HG02870 (cell line): ENCODE results near the gene CEP290.
"Not testable (repeated sequence)": the region's sequence is repeated elsewhere in the genome, so short reads cannot be mapped to it uniquely, and the experiment has no call there.

ENCODE experiments used
- ATAC-seq: cut with Tn5 transposase; IDR thresholded peaks from one replicate; pipeline ENCODE4 v1.9.1; 2021; ENCODE audit warnings: mild to moderate bottlenecking, moderate library complexity; ENCODE audit not compliant: unreplicated experiment

The CEP290 gene

DNA sequence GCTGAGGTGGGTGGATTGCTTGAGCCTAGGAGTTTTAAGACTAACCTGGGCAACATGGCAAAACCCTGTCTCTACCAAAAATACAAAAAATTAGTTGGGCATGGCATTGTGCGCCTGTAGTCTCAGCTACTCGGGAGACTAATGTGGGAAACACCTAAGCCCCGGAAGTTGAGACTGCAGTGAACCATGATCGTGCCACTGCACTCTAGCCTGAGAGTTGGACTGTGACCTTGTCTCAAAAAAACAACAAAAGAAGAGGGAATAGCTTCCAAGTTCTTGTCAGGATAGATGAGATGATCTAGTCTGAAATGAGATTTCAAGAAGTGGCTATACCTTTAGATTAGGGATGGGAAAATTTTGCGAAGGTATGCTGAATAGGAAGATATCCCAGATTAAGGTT lies 97.9 kb downstream of the CEP290 start:
- ATAC-seq, result no peak

DNA sequence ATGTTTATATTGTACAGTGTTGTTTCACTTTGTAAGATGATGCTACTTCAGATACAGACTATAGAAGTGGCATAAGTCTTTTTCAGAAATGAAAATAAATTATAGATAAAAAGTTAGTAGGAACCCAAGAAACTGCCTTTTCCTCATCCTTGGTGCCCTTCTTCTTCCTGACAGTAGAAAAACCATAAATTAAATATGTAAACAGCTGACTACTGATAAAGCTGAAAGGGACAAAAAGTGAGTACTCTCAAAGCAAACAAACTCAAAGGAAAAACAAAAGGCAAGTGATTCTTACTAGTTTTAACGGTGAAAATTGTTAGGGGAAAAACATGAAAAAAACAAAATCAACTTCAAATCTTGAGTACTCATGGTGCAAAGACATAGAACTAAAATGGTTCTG lies 104.1 kb downstream of the CEP290 start:
- no peak for ATAC-seq

DNA sequence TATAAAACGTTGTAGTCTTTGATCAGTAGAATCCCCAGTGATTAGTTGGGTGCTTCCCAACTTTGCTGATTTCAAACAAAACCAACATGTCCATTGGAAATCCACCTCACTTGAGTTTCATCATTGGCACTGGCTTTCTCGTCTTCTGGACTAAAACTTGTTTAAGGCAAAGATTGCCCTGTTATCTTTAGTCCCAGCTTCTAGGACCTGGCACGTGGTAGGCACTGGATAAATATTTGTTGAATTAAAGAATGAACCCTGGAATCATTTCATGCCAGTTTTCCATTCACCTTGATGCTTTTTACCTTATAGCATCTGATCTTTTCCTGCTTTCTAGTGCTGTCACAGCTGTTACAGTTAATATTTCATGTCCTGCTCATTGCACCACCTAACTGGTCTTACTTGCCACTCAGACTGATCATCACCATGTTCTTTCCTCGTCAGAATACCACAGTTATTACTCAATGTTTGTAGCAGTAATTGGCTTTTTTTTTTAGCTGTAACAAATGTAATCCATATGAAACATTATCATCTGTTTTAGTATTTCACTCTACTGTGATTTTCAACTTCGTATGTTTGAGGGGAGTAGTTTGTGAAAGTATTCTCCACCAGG lies 105.4 kb downstream of the CEP290 start:
- ATAC-seq, result no peak

DNA sequence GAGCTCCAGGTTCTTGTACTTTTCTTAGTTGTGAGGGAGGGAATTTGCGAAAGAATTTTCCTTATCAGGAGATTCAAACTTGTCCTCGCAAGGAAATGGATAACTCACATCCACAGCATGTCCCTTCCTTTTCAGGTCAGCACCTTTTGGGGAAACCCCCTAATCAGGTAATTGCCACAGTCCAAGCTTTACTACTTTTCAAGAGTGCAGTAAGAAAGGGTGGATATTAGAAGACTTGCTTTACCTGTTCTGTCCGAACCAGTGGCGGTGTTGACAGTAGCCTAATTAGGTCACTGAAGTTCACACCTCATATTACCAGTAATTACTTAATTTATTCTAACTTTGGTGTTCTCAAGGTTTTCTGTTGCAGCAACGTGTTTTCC lies 106.0 kb downstream of the CEP290 start:
- peak; percentile 22 for ATAC-seq

DNA sequence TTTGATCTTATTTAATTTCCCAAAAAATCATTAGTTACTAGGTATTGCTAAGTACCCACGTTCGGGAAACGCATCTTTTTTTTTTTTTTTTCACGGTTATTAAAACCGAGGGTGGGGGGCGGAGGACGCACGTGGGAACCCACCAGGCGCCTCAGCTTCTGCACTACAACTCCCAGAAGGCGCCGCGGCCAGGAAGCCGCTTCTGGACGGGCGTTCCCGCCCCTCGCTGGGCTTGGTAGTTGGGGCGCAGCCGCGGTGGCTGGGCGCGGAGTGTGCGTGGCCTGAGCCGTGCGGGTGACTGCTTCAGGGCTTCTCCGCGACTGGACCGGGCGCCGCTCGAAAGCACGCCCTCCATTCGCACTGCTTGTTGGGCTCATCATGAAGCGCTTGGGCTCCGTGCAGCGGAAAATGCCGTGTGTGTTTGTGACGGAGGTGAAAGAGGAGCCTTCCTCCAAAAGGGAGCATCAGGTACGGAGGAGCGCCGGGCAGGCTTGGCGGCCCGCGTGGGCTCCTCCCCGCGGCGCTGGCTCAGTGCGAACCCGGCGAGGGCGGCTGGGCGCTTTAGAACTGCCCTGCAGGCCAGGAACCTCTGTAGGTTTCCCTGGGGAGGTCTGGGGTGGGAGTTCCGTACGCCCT lies 106.5 kb downstream of the CEP290 start:
- peak; percentile 100 for ATAC-seq

DNA sequence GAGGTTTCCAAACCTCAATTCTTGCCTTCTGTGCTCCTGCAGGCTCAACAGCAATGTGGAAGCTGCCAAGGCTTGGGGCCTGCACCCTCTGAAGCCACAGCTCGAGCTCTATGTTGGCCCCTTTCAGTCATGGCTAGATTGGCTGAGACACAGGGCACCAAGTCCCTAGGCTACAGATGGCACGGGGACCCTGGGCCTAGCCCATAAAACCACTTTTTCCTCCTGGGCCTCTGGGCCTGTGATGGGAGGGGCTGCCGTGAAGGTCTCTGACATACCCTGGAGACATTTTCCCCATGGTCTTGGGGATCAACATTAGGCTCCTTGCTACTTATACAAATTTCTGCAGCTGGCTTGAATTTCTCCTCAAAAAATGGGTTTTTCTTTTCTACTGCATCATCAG lies 110.7 kb downstream of the CEP290 start:
- ATAC-seq, result not testable (repeated sequence)

DNA sequence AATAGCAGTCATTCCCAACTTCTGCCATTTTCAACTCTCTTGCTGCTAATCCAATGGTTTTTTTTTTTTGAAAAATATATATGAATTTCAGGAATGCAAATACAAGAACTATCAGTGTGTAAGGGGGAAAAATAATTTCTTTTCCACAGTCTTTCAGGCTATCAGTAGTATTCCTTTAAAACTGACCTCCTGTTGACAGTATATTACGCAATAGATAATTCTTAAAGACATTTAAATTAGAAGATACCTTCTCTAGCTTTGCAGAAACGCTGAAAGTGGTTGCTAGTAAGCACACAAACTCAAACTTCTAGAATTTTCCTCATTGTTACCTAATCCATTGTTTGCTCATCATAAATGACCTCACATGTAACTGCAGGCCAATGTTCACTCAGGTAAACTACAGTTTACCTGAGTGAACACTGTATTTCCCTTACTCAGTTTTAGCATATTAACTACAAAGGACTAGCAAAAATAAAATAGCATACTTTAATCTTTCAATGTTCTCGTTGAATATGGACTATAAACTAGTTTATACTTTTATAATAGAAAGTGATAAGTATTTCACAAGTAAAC lies 112.7 kb downstream of the CEP290 start, which contains the start of gene C12orf50:
Gene C12orf50, minus strand, starts transcription at position 309 of the 573 bp plus-strand sequence. CDS start 2,439 bp downstream, outside the sequence.
- no peak for ATAC-seq

DNA sequence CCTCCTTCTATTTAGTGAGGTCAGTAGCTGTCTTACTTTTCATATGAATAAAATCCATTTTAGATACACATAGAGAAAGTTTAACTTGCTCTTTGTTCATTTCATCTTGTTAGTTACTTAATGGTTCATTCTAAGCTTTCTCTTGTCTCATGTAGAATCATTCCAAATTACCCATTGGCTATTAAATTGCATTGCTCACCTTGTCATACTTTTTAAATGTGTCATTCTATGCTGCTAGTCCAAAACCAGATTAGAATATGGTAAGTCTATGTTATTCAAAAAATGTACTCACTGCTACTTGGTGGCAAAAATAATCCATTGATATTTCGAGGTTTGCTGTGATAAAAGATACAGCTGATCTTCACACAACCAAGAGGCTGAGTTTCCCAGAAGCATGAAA lies 115.7 kb downstream of the CEP290 start:
- no peak for ATAC-seq

DNA sequence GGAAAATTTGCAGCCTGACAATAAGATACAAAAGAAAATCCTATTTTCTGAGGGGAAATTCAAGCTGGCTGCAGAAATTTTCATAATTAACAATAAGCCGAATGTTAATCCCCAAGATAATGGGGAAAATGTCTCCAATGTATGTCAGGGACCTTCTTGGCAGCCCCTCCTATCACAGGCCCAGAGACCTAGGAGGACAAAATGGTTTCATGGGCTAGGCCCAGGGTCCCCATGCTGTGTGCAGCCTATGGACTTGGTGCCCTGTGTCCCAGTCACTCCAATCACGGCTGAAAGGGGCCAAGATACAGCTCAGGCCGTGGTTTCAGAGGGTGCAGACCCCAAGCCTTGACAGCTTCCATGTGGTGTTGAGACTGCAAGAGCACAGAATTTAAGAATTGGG lies 123.9 kb downstream of the CEP290 start:
- no peak for ATAC-seq

DNA sequence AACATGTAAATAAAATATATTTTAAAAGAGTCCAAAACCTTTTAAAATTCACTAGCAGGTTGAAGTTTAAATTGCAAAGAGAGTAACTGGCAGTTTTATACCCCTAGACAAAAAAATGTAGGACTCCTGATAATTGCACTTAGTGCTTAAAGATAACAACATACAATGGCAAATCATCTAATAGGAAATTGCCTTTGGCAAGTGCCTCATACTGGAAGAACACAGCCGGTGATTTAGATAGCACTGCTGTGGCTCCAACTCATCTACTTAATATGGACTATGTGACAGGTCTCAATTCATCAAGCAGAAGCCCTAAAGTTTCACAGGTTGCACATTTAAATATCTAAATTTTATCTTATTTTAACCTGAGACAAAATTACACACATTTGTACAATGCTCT lies 126.1 kb downstream of the CEP290 start:
- ATAC-seq, result no peak

DNA sequence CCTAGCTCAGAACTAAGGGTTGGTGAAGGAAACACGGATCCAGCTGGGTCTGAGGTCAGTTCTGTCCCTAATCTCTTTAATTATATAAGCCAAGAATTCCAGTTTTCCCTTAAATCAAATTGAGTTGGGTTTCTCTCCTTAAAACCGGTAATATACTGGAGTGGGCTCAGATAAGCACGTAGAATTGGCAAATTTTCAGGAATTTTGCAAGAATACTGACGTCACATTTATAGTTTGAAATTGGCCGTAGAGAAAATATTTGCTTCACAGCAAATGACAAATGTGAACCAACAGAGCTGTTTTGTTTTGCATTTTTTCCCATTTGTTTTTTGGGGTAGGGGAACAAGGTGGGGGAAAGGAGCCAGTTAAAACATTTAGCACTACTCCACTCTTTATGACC lies 130.1 kb downstream of the CEP290 start:
- ATAC-seq, result no peak

DNA sequence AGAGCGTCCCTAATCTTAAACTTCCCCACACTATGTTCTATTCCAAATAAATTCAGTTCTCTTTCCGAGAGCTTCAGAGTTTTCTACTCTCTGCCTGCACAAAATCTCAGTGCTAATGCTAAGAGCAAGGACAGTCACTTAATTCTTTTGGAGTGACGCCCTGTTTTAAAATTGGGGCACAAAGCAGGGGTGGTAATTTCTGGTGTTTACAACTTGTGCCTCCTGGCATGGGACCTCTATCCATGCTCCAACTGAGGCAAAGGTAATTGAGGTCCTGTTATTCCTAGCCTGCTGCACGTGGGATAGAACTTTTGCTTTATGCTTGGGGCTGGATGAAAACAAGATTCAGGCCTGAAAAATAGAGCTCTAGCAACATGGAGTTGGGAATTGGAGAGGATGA lies 135.5 kb downstream of the CEP290 start:
- ATAC-seq, result no peak

DNA sequence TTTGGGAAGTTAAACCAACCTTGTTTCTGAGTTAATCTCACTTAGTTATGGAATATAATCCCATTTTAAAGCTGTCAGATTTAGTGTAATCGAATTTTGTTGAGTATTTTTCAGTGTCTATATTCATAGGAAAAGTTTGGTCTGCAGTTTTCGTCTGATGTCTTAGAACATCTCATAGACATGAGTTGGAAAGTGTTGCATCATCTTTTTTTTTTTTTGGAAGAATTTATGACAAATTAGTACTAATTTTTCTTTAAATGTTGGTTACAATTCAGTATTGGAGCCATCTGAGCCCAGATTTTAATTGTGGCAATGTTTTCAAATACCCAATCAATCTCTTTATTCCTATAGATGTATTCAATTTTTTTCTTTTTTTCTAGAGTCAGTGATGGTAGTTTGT lies 140.6 kb downstream of the CEP290 start:
- no peak for ATAC-seq
